Caco-2 (cell line): ENCODE data around the gene SFSWAP. TPM values are rescaled to one million over a fixed set of nuclear protein-coding genes. Genes with fewer than 3 reads are reported as not detected.

Experiments used
- BruUV-seq: library from RNA; stranded (reverse); fragments of 400-500 nt; replicated peaks from 2 replicates; lab custom pipeline; 2021; lab: Mats Ljungman, UMichigan
- CTCF ChIA-PET: fragments of 300-600 bp; sonication (Branson Sonifier 250); formaldehyde crosslinking; loops from one replicate; lab custom pipeline; 2022; ENCODE audit warnings: antibody characterized with exemption; lab: Charles Lee
- POLR2A ChIA-PET: fragments of 300-600 bp; sonication (Branson Sonifier 250); formaldehyde crosslinking; loops from one replicate; lab custom pipeline; 2022; ENCODE audit warnings: antibody characterized with exemption; lab: Charles Lee
- DNase-seq, 2 experiments: peaks; one replicate each; pipeline versions ENCODE4 v3.0.0 to v3.0.0-alpha.2; 2020 to 2022
- H3K27me3 ChIP-seq: replicated peaks from 2 replicates; pipeline ENCODE4 v1.6.0; 2011; ENCODE audit warnings: low read length; ENCODE audit not compliant: control insufficient read depth, insufficient read depth
- H3K36me3 ChIP-seq: 2 replicates; pipeline ENCODE4 v1.5.1; 2011; ENCODE audit warnings: low read length; ENCODE audit not compliant: control insufficient read depth, insufficient read depth
- H3K4me1 ChIP-seq: fragments of 250-450 bp; sonication (Bioruptor Pico); 2 replicates; pipeline ENCODE4 v1.5.1; 2020; ENCODE audit warnings: mild to moderate bottlenecking
- H3K4me3 ChIP-seq: 2 replicates; pipeline ENCODE4 v1.5.1; 2011; ENCODE audit warnings: low read depth, mild to moderate bottlenecking, control low read depth, low read length
- H3K9me3 ChIP-seq: fragments of 250-450 bp; sonication (Bioruptor Pico); 2 replicates; pipeline ENCODE4 v1.5.1; 2020; ENCODE audit warnings: mild to moderate bottlenecking, moderate library complexity
- H3K27ac Mint-ChIP-seq: one replicate; pipeline ENCODE4 v1.8.0; 2022; ENCODE audit warnings: mixed read lengths; ENCODE audit not compliant: unreplicated experiment
- H3K27me3 Mint-ChIP-seq: one replicate; pipeline ENCODE4 v1.8.0; 2022; ENCODE audit warnings: mixed read lengths; ENCODE audit not compliant: insufficient read depth, unreplicated experiment
- H3K36me3 Mint-ChIP-seq: one replicate; pipeline ENCODE4 v1.8.0; 2022; ENCODE audit warnings: mild to moderate bottlenecking, mixed read lengths; ENCODE audit not compliant: insufficient read depth, unreplicated experiment
- H3K4me1 Mint-ChIP-seq: one replicate; pipeline ENCODE4 v1.8.0; 2022; ENCODE audit warnings: low read depth, mixed read lengths; ENCODE audit not compliant: unreplicated experiment
- H3K4me3 Mint-ChIP-seq: one replicate; pipeline ENCODE4 v1.8.0; 2022; ENCODE audit warnings: mild to moderate bottlenecking, moderate library complexity, mixed read lengths; ENCODE audit not compliant: unreplicated experiment
- H3K9me3 Mint-ChIP-seq: one replicate; pipeline ENCODE4 v1.8.0; 2022; ENCODE audit warnings: mixed read lengths; ENCODE audit not compliant: unreplicated experiment
- CTCF ChIP-seq, 2 experiments: fragments of 200-600 bp in 1 of 2; IDR thresholded peaks; 1 replicate in 1 of 2; 2 replicates in 1 of 2; pipeline versions ENCODE4 v1.5.1 to v1.8.0; 2011 to 2022; ENCODE audit warnings: antibody characterized with exemption in 1 of 2, control low read depth in 1 of 2, inconsistent platforms in 1 of 2, low read depth in 1 of 2, low read length in 1 of 2, mild to moderate bottlenecking in 1 of 2, moderate library complexity in 1 of 2; ENCODE audit not compliant: insufficient read depth in 1 of 2, severe bottlenecking in 1 of 2, unreplicated experiment in 1 of 2
- intact Hi-C: fragments of 100-400 bp; cut with micrococcal nuclease; formaldehyde crosslinking; loops from one replicate; pipeline ENCODE4 v1.10.0; 2022; ENCODE audit not compliant: unreplicated experiment
- total RNA-seq: library from RNA; stranded (reverse); gene quantifications from 2 replicates; pipeline ENCODE4 v1.2.3, GENCODE V29; 2022

The SFSWAP gene
- total RNA-seq, 1 experiment from 2014 or later = 42.3 TPM

- BruUV-seq = no TSS peak
- intact Hi-C loops = no loop called here
Observed at GRCh38 chr12:131756441-131756840, 45.6 kb downstream of the SFSWAP start.

GRCh38 chr12:131757111-131757510 is 46.2 kb downstream of the SFSWAP start:
- H3K27ac Mint-ChIP-seq = no peak overlapping the region
- H3K9me3 ChIP-seq = no peaks in the 10 kb centered on the region
- H3K4me3 Mint-ChIP-seq = no peak overlapping the region
- H3K27me3 Mint-ChIP-seq = no peaks in the 10 kb centered on the region
- H3K36me3 Mint-ChIP-seq = peaks cover 79% of the 10 kb centered on the region
- H3K27me3 ChIP-seq = no peaks in the 10 kb centered on the region
- TF ChIP-seq CTCF (IDR thresholded peaks at IDR 0.05; ENCODE audit: insufficient read depth in 1 of 2, low read depth in 1 of 2, low read length in 1 of 2, severe bottlenecking in 1 of 2, unreplicated experiment in 1 of 2) = no peak
- no peaks in the 10 kb centered on the region for H3K9me3 Mint-ChIP-seq
- no TSS peak for BruUV-seq
- no peak overlapping the region for H3K4me3 ChIP-seq
- H3K4me1 ChIP-seq = no peaks in the 10 kb centered on the region
- intact Hi-C loops = no loop called here
- ChIA-PET CTCF (no interaction called here), POLR2A (no interaction called here)
- no peaks in the 10 kb centered on the region; the same call in 1 of the 2 replicates for H3K36me3 ChIP-seq
- no peaks in the 10 kb centered on the region for H3K4me1 Mint-ChIP-seq
- no peak for DNase-seq

More at GRCh38 chr12:131756441-131756840, 45.6 kb downstream of the SFSWAP start:
- no peak for TF ChIP-seq CTCF (IDR thresholded peaks at IDR 0.05; ENCODE audit: insufficient read depth in 1 of 2, low read depth in 1 of 2, low read length in 1 of 2, severe bottlenecking in 1 of 2, unreplicated experiment in 1 of 2)
- H3K36me3 Mint-ChIP-seq = peaks cover 74% of the 10 kb centered on the region
- POLR2A ChIA-PET = no interaction called here
- CTCF ChIA-PET = no interaction called here
- DNase-seq = no peak
- no peaks in the 10 kb centered on the region for H3K27me3 ChIP-seq
- no peak overlapping the region for H3K4me3 ChIP-seq
- H3K4me1 ChIP-seq = no peaks in the 10 kb centered on the region
- H3K9me3 ChIP-seq = no peaks in the 10 kb centered on the region
- H3K27ac Mint-ChIP-seq = no peak overlapping the region
- no peaks in the 10 kb centered on the region for H3K9me3 Mint-ChIP-seq
- no peak overlapping the region for H3K4me3 Mint-ChIP-seq
- no peaks in the 10 kb centered on the region; the same call in 1 of the 2 replicates for H3K36me3 ChIP-seq
- no peaks in the 10 kb centered on the region for H3K27me3 Mint-ChIP-seq
- no peaks in the 10 kb centered on the region for H3K4me1 Mint-ChIP-seq

DNA sequence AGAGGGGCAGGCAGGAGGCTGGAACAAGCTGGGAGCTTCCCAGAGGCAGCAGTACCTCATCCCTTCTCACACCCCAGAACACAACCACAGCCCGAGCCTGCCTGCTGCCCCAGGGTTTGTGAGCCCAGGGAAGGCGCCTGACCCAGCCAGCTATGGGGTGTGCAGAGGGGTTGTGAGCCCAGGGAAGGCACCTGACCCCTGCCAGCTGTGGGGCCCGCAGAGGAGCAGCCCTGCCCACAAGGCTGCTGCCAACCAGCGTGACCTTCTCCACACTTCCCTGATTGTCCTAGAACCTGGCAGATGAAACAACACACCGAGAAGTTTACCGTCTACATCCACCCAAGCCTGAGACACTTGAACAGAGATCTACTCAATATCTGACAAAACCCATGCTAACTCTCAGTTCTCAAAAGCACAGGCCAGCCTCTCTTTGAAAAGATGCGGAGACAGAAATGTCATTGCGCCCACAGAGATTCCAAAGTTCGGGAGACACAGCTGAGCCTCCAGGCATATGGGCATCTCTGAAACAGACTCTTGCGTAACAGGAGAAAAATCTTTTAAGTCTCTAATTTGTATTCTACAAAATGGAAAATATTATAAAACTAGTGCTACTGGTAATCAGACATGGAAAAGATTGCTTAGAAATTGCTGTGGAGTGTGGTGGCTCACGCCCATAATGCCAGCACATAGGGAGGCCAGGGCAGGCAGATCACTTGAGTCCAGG is 47.3 kb downstream of the SFSWAP start:
- no peak overlapping the region for H3K27ac Mint-ChIP-seq
- POLR2A ChIA-PET = no interaction called here
- H3K9me3 ChIP-seq = no peaks in the 10 kb centered on the region
- TF ChIP-seq CTCF (IDR thresholded peaks at IDR 0.05; ENCODE audit: insufficient read depth in 1 of 2, low read depth in 1 of 2, low read length in 1 of 2, severe bottlenecking in 1 of 2, unreplicated experiment in 1 of 2) = no peak
- peaks cover 83% of the 10 kb centered on the region for H3K36me3 Mint-ChIP-seq
- H3K27me3 ChIP-seq = no peaks in the 10 kb centered on the region
- CTCF ChIA-PET = no interaction called here
- H3K4me3 ChIP-seq = no peak overlapping the region
- DNase-seq = no peak
- no peaks in the 10 kb centered on the region for H3K4me1 Mint-ChIP-seq
- H3K4me3 Mint-ChIP-seq = no peak overlapping the region
- H3K36me3 ChIP-seq = no peaks in the 10 kb centered on the region; the same call in 1 of the 2 replicates
- no peaks in the 10 kb centered on the region for H3K4me1 ChIP-seq
- no TSS peak for BruUV-seq
- intact Hi-C loops = no loop called here
- no peaks in the 10 kb centered on the region for H3K27me3 Mint-ChIP-seq
- H3K9me3 Mint-ChIP-seq = no peaks in the 10 kb centered on the region
